GM23338 (cell line): ENCODE measurements around the gene ZACN. TPM values are rescaled to one million over a fixed set of nuclear protein-coding genes. Genes with fewer than 3 reads are reported as not detected.

Experiments
- ATAC-seq: fragments of 200-7000 bp; cut with Tn5 transposase; 3 replicates; pipeline ENCODE4 v1.9.1; 2020
- DNase-seq: peaks from one replicate; pipeline ENCODE4 v3.0.0-alpha.2; 2015; ENCODE audit warnings: low spot score
- H2AFZ ChIP-seq: fragments of 200-600 bp; sonication (generic); 2 replicates; pipeline ENCODE4 v1.8.0; 2016; ENCODE audit warnings: antibody characterized with exemption, mild to moderate bottlenecking, moderate library complexity
- H3F3A ChIP-seq: fragments of 200-600 bp; sonication (generic); replicated peaks from 2 replicates; pipeline ENCODE4 v1.8.0; 2017; ENCODE audit warnings: antibody characterized with exemption, mixed run types, low read depth
- H3K27ac ChIP-seq: fragments of 200-600 bp; sonication (generic); 2 replicates; pipeline ENCODE4 v1.6.1; 2016; ENCODE audit warnings: low read depth
- H3K27me3 ChIP-seq: fragments of 200-600 bp; sonication (generic); 2 replicates; pipeline ENCODE4 v1.8.0; 2016; ENCODE audit warnings: mild to moderate bottlenecking, mixed run types, moderate library complexity; ENCODE audit not compliant: insufficient read depth
- H3K36me3 ChIP-seq: fragments of 200-600 bp; sonication (generic); 2 replicates; pipeline ENCODE4 v1.8.0; 2016; ENCODE audit warnings: mild to moderate bottlenecking; ENCODE audit not compliant: insufficient read depth
- H3K4me1 ChIP-seq: fragments of 200-600 bp; sonication (generic); 2 replicates; pipeline ENCODE4 v1.8.0; 2016; ENCODE audit warnings: mild to moderate bottlenecking, moderate library complexity; ENCODE audit not compliant: insufficient read depth
- H3K4me2 ChIP-seq: fragments of 200-600 bp; sonication (generic); 2 replicates; pipeline ENCODE4 v1.7.1; 2017; ENCODE audit warnings: mixed run types
- H3K4me3 ChIP-seq: fragments of 200-600 bp; sonication (generic); 2 replicates; pipeline ENCODE4 v1.6.1; 2016; ENCODE audit warnings: mixed run types
- H3K79me2 ChIP-seq: fragments of 200-600 bp; sonication (generic); replicated peaks from 2 replicates; pipeline ENCODE4 v1.8.0; 2017; ENCODE audit warnings: mild to moderate bottlenecking; ENCODE audit not compliant: insufficient read depth
- H3K9me2 ChIP-seq: fragments of 200-600 bp; sonication (generic); 2 replicates; pipeline ENCODE4 v1.8.0; 2017; ENCODE audit not compliant: insufficient read depth
- H4K20me1 ChIP-seq: fragments of 200-600 bp; sonication (generic); replicated peaks from 2 replicates; pipeline ENCODE4 v1.8.0; 2017; ENCODE audit warnings: mild to moderate bottlenecking; ENCODE audit not compliant: insufficient read depth
- H3K27ac Mint-ChIP-seq: 2 replicates; pipeline ENCODE4 v1.8.0; 2020; ENCODE audit warnings: inconsistent platforms, mild to moderate bottlenecking, moderate library complexity, mixed read lengths
- H3K27me3 Mint-ChIP-seq: 3 replicates; pipeline ENCODE4 v1.8.0; 2022; ENCODE audit warnings: low read depth, mild to moderate bottlenecking, moderate library complexity, mixed read lengths, inconsistent platforms; ENCODE audit not compliant: insufficient read depth, poor library complexity
- H3K36me3 Mint-ChIP-seq: 3 replicates; pipeline ENCODE4 v1.8.0; 2021; ENCODE audit warnings: low read depth, mild to moderate bottlenecking, inconsistent platforms, moderate library complexity, mixed read lengths
- H3K4me1 Mint-ChIP-seq: 3 replicates; pipeline ENCODE4 v1.8.0; 2020; ENCODE audit warnings: mild to moderate bottlenecking, inconsistent platforms, mixed read lengths
- H3K4me3 Mint-ChIP-seq: 3 replicates; pipeline ENCODE4 v1.8.0; 2021; ENCODE audit warnings: moderate library complexity, mild to moderate bottlenecking, inconsistent platforms, mixed read lengths
- H3K9me3 Mint-ChIP-seq: 3 replicates; pipeline ENCODE4 v1.8.0; 2020; ENCODE audit warnings: moderate library complexity, mild to moderate bottlenecking, inconsistent platforms, mixed read lengths
- CREB1 ChIP-seq: fragments of 250-450 bp; sonication (Bioruptor Pico); IDR thresholded peaks from 2 replicates; pipeline ENCODE4 v1.5.0; 2020; ENCODE audit warnings: low read depth, mild to moderate bottlenecking, moderate library complexity
- CTCF ChIP-seq, 2 experiments: fragments of 200-600 bp in 1 of 2; sonication (generic) in 1 of 2; conservative IDR thresholded peaks; 2 replicates each; pipeline versions ENCODE4 v1.5.1 to v1.6.1; 2016 to 2017; ENCODE audit warnings: antibody characterized with exemption in 2 of 2, low read depth in 2 of 2, mild to moderate bottlenecking in 2 of 2, moderate library complexity in 1 of 2
- ETS1 ChIP-seq: IDR thresholded peaks from 2 replicates; pipeline ENCODE4 v1.6.1; 2016; ENCODE audit warnings: antibody characterized with exemption
- EZH2 ChIP-seq: fragments of 200-600 bp; sonication (generic); IDR thresholded peaks from one replicate; pipeline ENCODE4 v1.8.0; 2017; ENCODE audit warnings: antibody characterized with exemption, mild to moderate bottlenecking, low read depth; ENCODE audit not compliant: unreplicated experiment
- EZH2phosphoT487 ChIP-seq: fragments of 200-600 bp; sonication (generic); IDR thresholded peaks from one replicate; pipeline ENCODE4 v1.8.1; 2018; ENCODE audit warnings: antibody characterized with exemption; ENCODE audit not compliant: unreplicated experiment
- JUNB ChIP-seq: IDR thresholded peaks from one replicate; pipeline ENCODE4 v1.6.1; 2016; ENCODE audit warnings: antibody characterized with exemption; ENCODE audit not compliant: unreplicated experiment
- NANOG ChIP-seq: IDR thresholded peaks from 2 replicates; pipeline ENCODE4 v1.6.1; 2016; ENCODE audit warnings: antibody characterized with exemption, borderline replicate concordance
- POLR2AphosphoS5 ChIP-seq: IDR thresholded peaks from 2 replicates; pipeline ENCODE4 v1.6.1; 2016; ENCODE audit warnings: antibody characterized with exemption, low read depth
- REST ChIP-seq: IDR thresholded peaks from one replicate; pipeline ENCODE4 v1.6.1; 2018; ENCODE audit warnings: antibody characterized with exemption; ENCODE audit not compliant: unreplicated experiment
- STAT1 ChIP-seq: IDR thresholded peaks from one replicate; pipeline ENCODE4 v1.6.1; 2016; ENCODE audit warnings: antibody characterized with exemption; ENCODE audit not compliant: unreplicated experiment
- ZNF114 ChIP-seq: fragments of 250-450 bp; sonication (Bioruptor Pico); IDR thresholded peaks from 2 replicates; pipeline ENCODE4 v1.5.0; 2020; ENCODE audit warnings: mild to moderate bottlenecking, moderate library complexity
- ZNF331 ChIP-seq: fragments of 250-450 bp; sonication (Bioruptor Pico); IDR thresholded peaks from 2 replicates; pipeline ENCODE4 v1.5.0; 2020; ENCODE audit warnings: low read depth, mild to moderate bottlenecking, moderate library complexity
- ZNF462 ChIP-seq: fragments of 250-450 bp; sonication (Bioruptor Pico); IDR thresholded peaks from 2 replicates; pipeline ENCODE4 v1.5.0; 2020; ENCODE audit warnings: mild to moderate bottlenecking, moderate library complexity
- polyA plus RNA-seq: library from polyadenylated mRNA; unstranded; fragments of >200 nt; fragmentation: Nextera tagmentation; extraction: Ambion mirVana; gene quantifications from 2 replicates; pipeline ENCODE4 v1.2.1, GENCODE V29; 2016
- total RNA-seq: library from RNA; depleted of rRNA; stranded (reverse); fragments of >200 nt; shearing (Covaris generic); gene quantifications from 2 replicates; pipeline ENCODE4 v1.2.3, GENCODE V29; 2014

ZACN gene
- total and polyA plus RNA-seq, 2 experiments from 2014 or later, result 0.47 TPM; not detected in 1

- peak; percentile 75 for ATAC-seq
- Histone ChIP-seq H4K20me1 (no peaks in the 10 kb centered on the region; the same call in 1 of the 2 replicates), H3K79me2 (peaks cover 20% of the 10 kb centered on the region), H3K4me1 (peaks cover 26% of the 10 kb centered on the region; the same call in 1 of the 2 replicates), H3F3A (peaks cover 12% of the 10 kb centered on the region; the same call in 1 of the 2 replicates), H3K36me3 (peaks cover 17% of the 10 kb centered on the region), H3K9me2 (no peaks in the 10 kb centered on the region), H3K4me2 (peak within 1 kb of the TSS; percentile 96), H3K4me3 (peak within 1 kb of the TSS; percentile 92), H3K27me3 (no peaks in the 10 kb centered on the region), H2AFZ (peak within 1 kb of the TSS; percentile 40), H3K27ac (peak within 1 kb of the TSS; percentile 94)
- Mint-ChIP-seq H3K27ac (peak within 1 kb of the TSS; percentile 98), H3K4me3 (peak within 1 kb of the TSS; percentile 86), H3K27me3 (peaks cover 10% of the 10 kb centered on the region), H3K9me3 (peaks cover 3% of the 10 kb centered on the region; the same call in 2 of the 3 replicates), H3K36me3 (peaks cover 39% of the 10 kb centered on the region), H3K4me1 (peaks cover 27% of the 10 kb centered on the region)
- no peak for TF ChIP-seq EZH2phosphoT487
- no peak for TF ChIP-seq EZH2
- no peak for TF ChIP-seq ZNF462 (CRISPR knock-in tag)
- TF ChIP-seq POLR2AphosphoS5, result peak; percentile 86
- peak; percentile 41; the same call in 1 of the 2 replicates for TF ChIP-seq CREB1
- no peak for TF ChIP-seq STAT1
- TF ChIP-seq ETS1, result peak; percentile 66
- no peak for TF ChIP-seq JUNB
- no peak for TF ChIP-seq CTCF (conservative IDR thresholded peaks at IDR 0.05; ENCODE audit: low read depth in 2 of 2)
- no peak for TF ChIP-seq ZNF114
- TF ChIP-seq NANOG, result no peak
- no peak for TF ChIP-seq ZNF331
- no peak for TF ChIP-seq REST
- DNase-seq, result peak; percentile 97
These were observed 24.5 kb downstream of the ZACN start, which contains the start of gene EXOC7 for GRCh38 chr17:76103274-76104139. Gene EXOC7, minus strand, starts transcription at chr17:76103787. Its CDS starts 95 bp downstream, at chr17:76103692.
